HL-60/S4 (cell line): ENCODE data around the gene TRIM33.
"Not testable (repeated sequence)": the region's sequence is repeated elsewhere in the genome, so short reads cannot be mapped to it uniquely, and the experiment has no call there.

Experiments used
- in situ Hi-C: fragments of 300-500 bp; cut with MboI; formaldehyde crosslinking; loops from 2 replicates; pipeline ENCODE4 v1.14.3; 2022; ENCODE audit warnings: low sequenced_read_pairs

TRIM33 gene

DNA sequence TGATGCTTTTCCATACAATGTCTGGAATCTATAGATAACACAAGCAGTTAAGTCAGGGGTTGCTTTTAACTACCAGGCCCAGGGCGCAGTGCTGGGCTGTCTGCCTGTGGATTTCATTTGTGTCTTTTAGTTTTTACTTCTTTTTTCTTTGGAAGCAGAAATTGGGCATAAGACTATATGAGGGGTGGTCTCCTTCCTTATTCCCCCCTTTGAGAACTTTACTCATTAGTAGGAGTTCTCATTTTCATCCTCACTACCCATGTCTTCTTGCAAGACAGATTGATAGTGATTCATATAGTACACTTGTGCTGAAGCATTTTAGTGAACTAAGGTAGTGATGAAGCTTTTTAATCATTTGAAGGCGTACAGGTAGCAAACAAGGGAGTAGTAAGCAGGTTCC is 147.8 kb downstream of the TRIM33 start:
- in situ Hi-C loops = not testable (repeated sequence)

DNA sequence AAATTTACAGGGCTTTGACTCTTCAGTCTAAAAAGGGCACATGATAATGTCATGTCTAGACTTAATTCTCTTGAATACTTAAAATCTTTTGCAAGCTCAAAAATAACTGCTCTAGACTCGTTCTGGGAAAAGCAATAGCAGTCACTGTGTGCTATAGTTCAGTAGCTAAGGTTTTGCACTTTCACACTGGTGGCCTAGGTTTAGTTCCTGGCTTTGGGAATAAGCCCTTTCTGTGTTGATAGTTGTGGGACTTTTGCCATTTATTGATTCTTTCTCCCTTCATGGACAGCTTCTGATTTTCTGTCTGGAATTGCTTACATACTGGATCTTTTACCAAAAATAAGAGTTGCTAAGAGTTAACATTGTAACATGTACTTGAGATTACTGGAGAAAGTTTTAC is 151.2 kb downstream of the TRIM33 start:
- in situ Hi-C loops = no loop called here

DNA sequence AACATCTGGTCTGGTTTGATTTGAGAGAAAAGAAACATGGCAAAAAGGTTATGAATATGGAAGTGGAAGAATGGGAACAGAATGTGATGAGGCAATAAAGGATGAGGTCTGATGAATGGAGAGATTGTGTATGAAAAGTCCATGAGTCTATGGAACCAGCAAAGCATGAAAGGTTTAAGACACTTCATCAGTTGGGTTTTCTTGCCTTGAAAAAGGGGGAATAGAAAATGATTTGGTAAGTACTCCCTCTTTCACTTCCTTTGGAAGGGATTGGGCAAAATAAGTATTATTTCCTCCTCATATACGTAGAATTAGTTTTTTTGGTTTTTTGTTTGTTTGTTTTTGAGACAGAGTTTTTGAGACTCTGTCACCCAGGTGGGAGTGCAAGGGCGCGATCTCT is 155.8 kb downstream of the TRIM33 start:
- in situ Hi-C loops = no loop called here

DNA sequence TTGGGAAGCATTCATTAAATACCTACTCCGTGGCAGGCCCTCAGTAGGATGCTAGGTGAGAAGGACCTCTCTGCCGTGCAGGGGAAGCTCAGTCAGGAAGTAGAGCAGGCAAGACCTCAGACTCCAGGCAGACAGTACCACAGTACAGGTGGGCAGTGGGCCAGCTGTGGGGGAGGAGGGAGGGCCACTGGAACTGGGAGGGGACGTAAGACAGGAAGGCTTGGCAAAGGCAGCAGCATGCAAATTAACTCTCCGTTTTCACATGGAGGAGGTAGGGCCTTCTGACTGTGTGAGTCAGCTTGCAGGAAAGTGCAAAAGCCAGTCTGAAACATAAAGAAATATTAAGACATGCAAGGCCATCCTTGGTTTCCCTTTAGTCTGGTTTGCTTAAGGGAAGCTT is 157.7 kb downstream of the TRIM33 start:
- in situ Hi-C loops = no loop called here

DNA sequence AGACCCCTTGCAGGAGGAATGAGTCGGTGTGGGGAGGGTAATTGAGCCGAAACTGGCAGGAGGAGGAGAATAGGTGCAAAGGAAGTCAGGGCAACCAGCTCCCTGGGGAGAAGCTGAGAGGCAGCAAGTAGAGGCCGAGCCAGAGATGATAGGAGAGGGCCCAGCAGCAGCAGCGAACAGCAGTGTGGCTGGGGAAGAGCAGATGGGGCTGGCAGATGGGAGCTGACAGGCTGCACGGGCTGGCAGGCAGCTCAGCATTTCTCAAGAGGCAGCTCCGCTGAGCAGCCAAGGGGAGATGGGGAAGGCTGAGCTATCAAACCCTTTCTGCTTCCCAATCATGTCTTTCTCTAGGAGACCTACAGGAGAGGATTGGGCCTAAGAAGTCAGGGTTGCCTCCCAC is 158.2 kb downstream of the TRIM33 start:
- in situ Hi-C loops = no loop called here

DNA sequence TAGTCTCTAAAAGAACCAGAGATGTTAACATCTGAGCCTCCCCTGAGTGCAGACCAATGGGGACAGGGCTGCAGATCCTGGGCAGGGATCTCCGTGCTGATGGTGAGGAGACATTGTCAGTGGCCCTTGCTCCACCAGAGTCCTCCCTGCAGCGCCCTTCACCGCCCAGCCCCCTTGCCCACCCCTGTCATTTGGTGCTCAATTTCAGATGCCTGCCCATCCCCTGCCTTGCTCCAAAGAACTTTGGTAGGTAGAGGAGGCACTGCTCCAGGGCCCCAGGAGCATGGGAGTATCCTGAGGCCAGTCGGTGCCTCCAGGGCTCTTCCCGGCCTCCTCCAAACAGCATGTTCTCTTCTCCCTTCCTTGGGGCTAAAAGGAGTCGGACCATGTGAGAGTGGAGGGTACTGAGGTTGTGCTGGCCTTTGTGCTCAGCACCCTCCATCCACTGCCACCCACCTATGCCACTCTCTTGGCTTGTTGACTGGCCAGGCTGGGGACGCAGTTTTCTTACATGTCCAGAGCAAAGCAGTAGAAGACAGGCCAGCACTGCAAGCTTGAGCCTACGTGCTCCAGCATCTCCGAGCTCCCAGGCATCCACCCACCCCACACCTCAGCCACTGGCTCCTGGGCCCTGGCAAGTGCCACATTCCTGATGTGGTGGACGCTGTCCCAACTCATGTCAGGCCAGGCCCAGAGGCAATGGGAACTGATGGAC is 160.1 kb downstream of the TRIM33 start:
- in situ Hi-C loops = no loop called here

DNA sequence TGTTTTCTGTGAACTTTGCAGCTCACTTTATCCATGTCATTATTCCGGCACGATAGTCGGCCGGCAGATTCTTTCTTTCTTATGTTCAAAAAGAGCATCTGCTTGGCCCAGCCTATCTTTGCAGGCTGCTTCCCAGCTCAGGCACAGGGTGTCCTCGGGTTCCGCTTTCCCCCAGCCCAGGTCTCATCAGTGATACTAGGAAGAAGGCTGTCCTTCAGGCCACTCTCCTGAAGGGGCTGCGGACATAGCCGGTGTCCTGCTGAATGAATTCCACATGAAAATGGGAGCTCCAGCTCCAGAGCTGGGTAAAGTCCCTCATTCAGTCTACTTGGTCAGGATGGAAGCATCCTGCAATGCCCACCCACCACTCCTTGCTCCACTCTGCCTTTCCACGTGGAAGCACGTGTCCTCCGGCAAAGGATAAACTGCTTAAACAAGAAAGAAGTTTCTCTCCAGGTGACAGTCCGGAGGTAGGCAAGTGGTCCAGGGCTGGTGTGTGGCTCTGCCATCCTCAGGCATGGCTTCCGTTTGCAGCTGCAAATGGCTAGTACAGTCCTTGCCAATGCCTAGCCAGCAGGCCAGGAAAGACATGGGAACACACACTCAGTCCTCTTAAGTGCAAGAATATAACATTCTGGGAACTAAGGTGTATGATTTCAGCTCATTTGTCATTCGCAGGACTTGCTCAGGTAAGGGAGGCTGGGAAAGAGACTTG is 161.0 kb downstream of the TRIM33 start:
- in situ Hi-C loops = no loop called here

DNA sequence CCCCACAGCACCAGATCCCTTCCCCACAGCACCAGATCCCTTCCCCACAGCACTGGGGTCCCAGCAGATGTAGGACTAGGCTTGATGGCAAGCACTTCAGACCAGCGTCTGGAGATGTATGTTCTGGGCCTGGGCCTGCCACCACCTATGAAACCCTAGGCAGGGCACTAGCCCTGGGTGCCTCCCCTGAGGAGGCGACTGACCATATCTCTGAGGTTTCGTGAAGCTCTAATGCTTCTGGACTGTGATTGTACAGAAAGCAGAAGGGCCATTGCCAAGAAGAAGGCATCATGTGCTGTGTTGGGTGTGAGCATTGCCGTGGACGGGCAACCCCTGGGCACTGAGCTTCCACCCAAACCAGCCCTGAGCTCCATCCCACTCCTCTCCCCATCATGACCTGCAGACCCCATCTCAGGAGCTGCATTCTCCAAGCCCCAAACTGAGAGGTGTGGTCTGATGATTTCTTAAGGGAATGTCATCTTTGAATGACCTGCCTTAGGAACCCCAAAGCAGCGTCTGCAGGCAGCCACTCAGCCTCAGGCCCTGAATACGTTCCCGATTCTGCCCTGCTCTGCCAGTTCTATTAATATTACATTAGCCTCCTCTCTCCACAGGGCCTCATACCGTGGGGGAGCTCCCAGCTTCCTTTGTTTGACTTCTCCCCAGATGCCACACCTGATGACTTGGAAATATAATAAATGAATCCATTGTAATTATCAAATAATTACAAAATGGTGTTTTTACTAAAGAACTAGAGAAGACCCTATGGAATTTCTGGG is 163.4 kb downstream of the TRIM33 start:
- in situ Hi-C loops = no loop called here

DNA sequence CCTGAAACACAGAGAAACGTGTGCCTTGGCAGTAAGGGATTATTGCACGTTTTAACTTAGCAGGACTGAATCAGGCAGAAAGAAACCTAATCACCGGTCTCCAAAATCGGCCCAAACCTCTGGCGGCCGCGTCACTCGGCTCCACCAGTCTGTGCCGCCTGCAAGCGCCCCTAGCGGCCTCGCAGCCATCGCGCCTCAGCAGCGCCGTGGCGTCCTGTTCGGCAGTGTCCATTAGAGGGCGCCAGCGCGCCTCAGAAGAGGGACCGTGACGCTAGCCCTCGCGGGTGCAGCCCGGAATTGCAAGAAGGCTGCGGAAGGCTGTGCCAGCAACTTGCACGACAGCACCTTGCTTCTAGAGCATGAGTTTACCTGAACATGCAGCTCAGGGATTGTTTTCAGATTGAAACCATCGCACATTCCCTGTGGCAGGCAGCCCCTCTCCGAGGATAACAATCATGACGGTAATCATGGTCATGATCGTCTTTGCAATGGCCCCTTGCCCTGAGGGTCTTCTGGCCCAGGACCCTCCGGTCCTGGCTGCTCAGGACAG is 164.4 kb downstream of the TRIM33 start:
- in situ Hi-C loops = no loop called here

DNA sequence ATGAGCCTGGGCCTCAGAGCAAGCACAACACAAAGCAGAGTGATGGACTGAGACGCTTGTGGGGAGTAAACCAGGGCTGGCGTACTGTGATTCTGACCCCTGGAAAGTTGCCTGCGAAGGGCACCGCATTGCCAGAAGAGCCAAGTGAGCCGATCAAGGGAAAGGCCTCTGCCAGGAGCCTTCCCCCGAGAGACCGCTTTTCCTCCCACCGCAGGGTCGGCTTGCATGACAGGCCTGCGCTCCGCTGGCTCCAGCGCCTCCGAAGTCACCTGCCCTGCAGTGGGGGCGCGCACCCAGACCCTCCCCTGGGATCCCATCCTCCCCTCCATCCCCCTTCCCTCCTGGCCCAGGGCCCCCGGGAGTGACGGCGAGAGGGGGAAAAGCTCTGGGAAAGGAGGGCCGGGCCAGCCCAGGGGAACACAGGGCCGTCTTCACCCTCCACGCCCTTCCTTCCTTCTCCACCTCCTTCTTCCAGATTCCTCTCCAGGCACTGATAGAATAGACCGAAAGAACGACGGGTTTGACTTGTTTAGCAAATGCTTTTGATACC is 165.0 kb downstream of the TRIM33 start:
- in situ Hi-C loops = no loop called here

DNA sequence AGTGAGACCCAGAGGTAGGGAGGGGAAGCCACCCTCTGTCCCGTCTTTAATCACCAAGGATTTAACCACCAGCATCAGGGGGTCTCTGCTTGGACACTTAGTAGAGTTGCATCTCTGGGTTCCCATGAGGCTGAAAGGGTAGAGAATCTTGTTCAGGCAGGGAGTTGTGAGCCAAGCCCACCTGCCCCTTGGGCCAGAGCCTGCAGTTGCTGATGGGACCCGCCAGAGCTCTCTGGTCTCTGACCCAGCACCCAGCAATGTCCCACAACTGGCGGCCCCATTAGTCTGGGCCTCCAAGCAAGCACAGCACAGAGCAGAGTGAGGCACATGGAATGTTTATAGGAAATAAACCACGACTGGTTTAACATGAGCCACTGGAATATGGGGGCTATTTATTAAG is 166.3 kb downstream of the TRIM33 start:
- in situ Hi-C loops = no loop called here
